PC-3 (cell line): ENCODE measurements around the gene SLC12A8. TPM values are rescaled to one million over a fixed set of nuclear protein-coding genes. Genes with fewer than 3 reads are reported as not detected.

Experiments used
- ATAC-seq: fragments of 200-7000 bp; cut with Tn5 transposase; 2 replicates; pipeline ENCODE4 v1.9.1; 2020; ENCODE audit warnings: mild to moderate bottlenecking, moderate library complexity
- BruUV-seq: library from RNA; stranded (reverse); fragments of 400-500 nt; replicated peaks from 2 replicates; lab custom pipeline; 2021; lab: Mats Ljungman, UMichigan
- CTCF ChIA-PET: fragments of 300-600 bp; sonication (Branson Sonifier 250); formaldehyde crosslinking; loops from one replicate; lab custom pipeline; 2022; ENCODE audit warnings: antibody characterized with exemption; lab: Charles Lee
- POLR2A ChIA-PET: fragments of 300-600 bp; sonication (Branson Sonifier 250); formaldehyde crosslinking; loops from one replicate; lab custom pipeline; 2022; ENCODE audit warnings: antibody characterized with exemption; ENCODE audit not compliant: unreplicated experiment; lab: Charles Lee
- DNase-seq: peaks from one replicate; pipeline ENCODE4 v3.0.0-alpha.2; 2015
- H2AFZ ChIP-seq: fragments of 300-600 bp; sonication (generic); 2 replicates; pipeline ENCODE4 v1.6.0; 2016; ENCODE audit warnings: antibody characterized with exemption, low read length
- H3F3A ChIP-seq: fragments of 300-600 bp; sonication (generic); one replicate; pipeline ENCODE4 v1.6.0; 2017; ENCODE audit warnings: antibody characterized with exemption, low read length, control low read depth, mild to moderate bottlenecking; ENCODE audit not compliant: unreplicated experiment
- H3K27ac ChIP-seq: fragments of 300-600 bp; sonication (generic); 2 replicates; pipeline ENCODE4 v1.5.1; 2016; ENCODE audit warnings: mild to moderate bottlenecking, low read length
- H3K27me3 ChIP-seq: fragments of 300-600 bp; sonication (generic); 2 replicates; pipeline ENCODE4 v1.6.1; 2016; ENCODE audit warnings: low read length, mixed read lengths
- H3K36me3 ChIP-seq: fragments of 300-600 bp; sonication (generic); 2 replicates; pipeline ENCODE4 v1.6.1; 2016; ENCODE audit warnings: low read depth, mixed run types, low read length, mixed read lengths
- H3K4me1 ChIP-seq: fragments of 300-600 bp; sonication (generic); 2 replicates; pipeline ENCODE4 v1.5.1; 2016; ENCODE audit warnings: low read length; ENCODE audit not compliant: insufficient read depth
- H3K4me2 ChIP-seq: fragments of 300-600 bp; sonication (generic); 2 replicates; pipeline ENCODE4 v1.6.0; 2016; ENCODE audit warnings: low read length
- H3K4me3 ChIP-seq: fragments of 300-600 bp; sonication (generic); 2 replicates; pipeline ENCODE4 v1.5.1; 2016; ENCODE audit warnings: mild to moderate bottlenecking, low read length, mixed read lengths
- H3K79me2 ChIP-seq: fragments of 300-600 bp; sonication (generic); 2 replicates; pipeline ENCODE4 v1.6.1; 2017; ENCODE audit warnings: low read length, mixed read lengths
- H3K9ac ChIP-seq: fragments of 300-600 bp; sonication (generic); 2 replicates; pipeline ENCODE4 v1.6.0; 2016; ENCODE audit warnings: mild to moderate bottlenecking, low read length
- H3K9me2 ChIP-seq: fragments of 300-600 bp; sonication (generic); replicated peaks from 2 replicates; pipeline ENCODE4 v1.6.1; 2016; ENCODE audit warnings: mixed run types, low read length, mixed read lengths
- H3K9me3 ChIP-seq: fragments of 300-600 bp; sonication (generic); 2 replicates; pipeline ENCODE4 v1.6.1; 2016; ENCODE audit warnings: low read length, mixed read lengths
- H4K20me1 ChIP-seq: fragments of 300-600 bp; sonication (generic); 2 replicates; pipeline ENCODE4 v1.6.1; 2016; ENCODE audit warnings: low read length, mixed read lengths
- EZH2 ChIP-seq: fragments of 300-600 bp; sonication (generic); IDR thresholded peaks from one replicate; pipeline ENCODE4 v1.6.1; 2017; ENCODE audit warnings: antibody characterized with exemption, mild to moderate bottlenecking, low read length; ENCODE audit not compliant: unreplicated experiment
- EZH2phosphoT487 ChIP-seq: fragments of 300-600 bp; sonication (generic); IDR thresholded peaks from 2 replicates; pipeline ENCODE4 v1.6.1; 2018; ENCODE audit warnings: mild to moderate bottlenecking, antibody characterized with exemption, low read length, borderline replicate concordance
- intact Hi-C: fragments of 100-400 bp; cut with micrococcal nuclease; formaldehyde crosslinking; loops from 2 replicates; pipeline ENCODE4 v1.9.0; 2023
- total RNA-seq: library from RNA; depleted of rRNA; stranded (reverse); fragments of >200 nt; gene quantifications from 2 replicates; pipeline ENCODE4 v1.2.3, GENCODE V29; 2014
- TF ChIP-seq, protein P1 (sequence below): fragments of 300-600 bp; sonication (generic); conservative IDR thresholded peaks from 2 replicates; pipeline ENCODE4 v1.5.1; 2017; ENCODE audit warnings: antibody characterized with exemption, low read depth, mild to moderate bottlenecking, low read length

SLC12A8 gene
- total RNA-seq, 1 experiment from 2014 or later, result 11.0 TPM

DNA sequence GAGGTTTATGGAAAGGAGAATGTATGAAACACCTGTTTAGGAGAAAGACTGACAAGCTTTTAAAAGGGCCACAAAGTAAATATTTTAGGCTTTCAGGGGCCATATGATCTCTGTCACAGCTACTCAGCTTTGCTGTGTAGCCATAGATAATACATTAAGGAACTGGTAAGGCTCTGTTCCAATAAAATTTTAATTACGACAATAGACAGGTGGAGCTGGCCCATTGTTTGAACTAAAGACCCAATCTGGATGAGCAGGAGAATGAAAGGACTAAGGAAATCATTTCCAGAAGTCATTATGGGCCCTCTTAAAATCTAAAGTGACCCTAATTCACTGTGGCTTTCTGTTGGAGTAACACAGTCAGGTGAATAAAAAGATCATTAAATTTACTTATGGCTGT is 48.5 kb upstream of the SLC12A8 start:
- Histone ChIP-seq H3K27me3 (no peaks in the 10 kb centered on the region), H3K36me3 (no peaks in the 10 kb centered on the region), H3K27ac (no peak overlapping the region), H3K9me3 (no peaks in the 10 kb centered on the region), H3K4me2 (no peak overlapping the region), H3K4me1 (no peaks in the 10 kb centered on the region), H3K79me2 (no peaks in the 10 kb centered on the region), H4K20me1 (no peaks in the 10 kb centered on the region), H3K9ac (no peak overlapping the region), H3K4me3 (no peak overlapping the region), H3F3A (no peaks in the 10 kb centered on the region), H3K9me2 (no peaks in the 10 kb centered on the region), H2AFZ (no peak overlapping the region)
- intact Hi-C loops, result no loop called here
- CTCF ChIA-PET, result no interaction called here
- no TSS peak for BruUV-seq
- TF ChIP-seq, protein P1, sequence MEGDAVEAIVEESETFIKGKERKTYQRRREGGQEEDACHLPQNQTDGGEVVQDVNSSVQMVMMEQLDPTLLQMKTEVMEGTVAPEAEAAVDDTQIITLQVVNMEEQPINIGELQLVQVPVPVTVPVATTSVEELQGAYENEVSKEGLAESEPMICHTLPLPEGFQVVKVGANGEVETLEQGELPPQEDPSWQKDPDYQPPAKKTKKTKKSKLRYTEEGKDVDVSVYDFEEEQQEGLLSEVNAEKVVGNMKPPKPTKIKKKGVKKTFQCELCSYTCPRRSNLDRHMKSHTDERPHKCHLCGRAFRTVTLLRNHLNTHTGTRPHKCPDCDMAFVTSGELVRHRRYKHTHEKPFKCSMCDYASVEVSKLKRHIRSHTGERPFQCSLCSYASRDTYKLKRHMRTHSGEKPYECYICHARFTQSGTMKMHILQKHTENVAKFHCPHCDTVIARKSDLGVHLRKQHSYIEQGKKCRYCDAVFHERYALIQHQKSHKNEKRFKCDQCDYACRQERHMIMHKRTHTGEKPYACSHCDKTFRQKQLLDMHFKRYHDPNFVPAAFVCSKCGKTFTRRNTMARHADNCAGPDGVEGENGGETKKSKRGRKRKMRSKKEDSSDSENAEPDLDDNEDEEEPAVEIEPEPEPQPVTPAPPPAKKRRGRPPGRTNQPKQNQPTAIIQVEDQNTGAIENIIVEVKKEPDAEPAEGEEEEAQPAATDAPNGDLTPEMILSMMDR, result no peak
- TF ChIP-seq EZH2, result no peak
- TF ChIP-seq EZH2phosphoT487, result no peak
- POLR2A ChIA-PET, result no interaction called here
- ATAC-seq (no peak), DNase-seq (no peak)

DNA sequence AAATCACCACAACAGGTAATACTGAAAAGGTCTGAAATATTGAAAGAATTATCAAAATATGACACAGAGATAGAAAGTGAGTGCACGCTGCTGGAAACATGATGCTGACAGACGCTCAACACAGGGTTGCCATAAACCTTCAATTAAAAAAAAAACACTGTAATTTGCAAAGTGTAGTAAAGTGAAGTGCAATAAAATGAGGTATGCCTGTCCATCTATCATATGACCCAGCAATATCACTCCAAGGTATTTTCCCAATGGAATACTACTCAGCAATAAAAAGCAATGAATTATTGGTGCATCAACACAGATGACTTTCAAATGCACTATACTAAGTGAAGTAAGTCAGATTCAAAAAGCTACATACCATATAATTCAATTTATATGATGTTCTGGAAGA is 47.6 kb upstream of the SLC12A8 start:
- no peak overlapping the region for H3K9ac ChIP-seq
- H3K4me2 ChIP-seq, result no peak overlapping the region
- H3K9me3 ChIP-seq, result no peaks in the 10 kb centered on the region
- no peaks in the 10 kb centered on the region for H3K27me3 ChIP-seq
- no peaks in the 10 kb centered on the region for H3K4me1 ChIP-seq
- CTCF ChIA-PET, result no interaction called here
- no peak overlapping the region for H3K4me3 ChIP-seq
- H3K27ac ChIP-seq, result no peak overlapping the region
- DNase-seq (no peak), ATAC-seq (no peak)
- H4K20me1 ChIP-seq, result no peaks in the 10 kb centered on the region
- no TSS peak for BruUV-seq
- POLR2A ChIA-PET, result no interaction called here
- no peaks in the 10 kb centered on the region for H3K79me2 ChIP-seq
- H3K9me2 ChIP-seq, result no peaks in the 10 kb centered on the region
- no peaks in the 10 kb centered on the region for H3K36me3 ChIP-seq
- H2AFZ ChIP-seq, result no peak overlapping the region
- intact Hi-C loops, result no loop called here
- no peaks in the 10 kb centered on the region for H3F3A ChIP-seq
- TF ChIP-seq EZH2phosphoT487 (no peak), EZH2 (no peak)
- TF ChIP-seq, protein P1, result no peak

DNA sequence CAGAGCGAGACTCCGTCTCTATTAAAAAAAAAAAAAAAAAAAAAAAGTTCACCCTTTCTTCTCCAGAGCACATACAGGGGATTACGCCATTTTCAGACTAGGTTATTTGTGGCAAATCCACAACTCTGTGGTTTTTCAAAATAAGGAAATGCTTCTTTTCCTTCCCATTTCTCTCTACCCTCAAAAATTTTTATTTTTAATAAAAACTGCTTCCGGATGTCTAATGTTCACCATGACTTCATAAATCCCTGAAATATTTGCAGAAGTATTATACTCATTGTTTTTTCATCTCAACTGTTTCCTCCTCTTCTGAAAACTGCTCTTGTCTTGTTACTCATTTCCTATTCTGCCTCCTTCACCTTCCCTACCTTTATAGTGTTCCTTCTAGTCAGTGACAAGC is 45.0 kb upstream of the SLC12A8 start:
- TF ChIP-seq, protein P1, result no peak
- TF ChIP-seq EZH2phosphoT487 (no peak), EZH2 (no peak)
- Histone ChIP-seq H3K9me2 (no peaks in the 10 kb centered on the region), H3K4me1 (no peaks in the 10 kb centered on the region), H3K4me2 (no peak overlapping the region), H3K9me3 (no peaks in the 10 kb centered on the region), H2AFZ (no peak overlapping the region), H3K27ac (no peak overlapping the region), H3K36me3 (no peaks in the 10 kb centered on the region), H4K20me1 (no peaks in the 10 kb centered on the region), H3K9ac (no peak overlapping the region), H3K79me2 (no peaks in the 10 kb centered on the region), H3K27me3 (no peaks in the 10 kb centered on the region), H3K4me3 (no peak overlapping the region), H3F3A (no peaks in the 10 kb centered on the region)
- DNase-seq (no peak), ATAC-seq (no peak)
- ChIA-PET CTCF (no interaction called here), POLR2A (no interaction called here)
- intact Hi-C loops, result no loop called here
- BruUV-seq, result no TSS peak
